Hepatocyte (in vitro differentiated cells): ENCODE results near the gene AGAP1.

Experiments used
- CTCF ChIP-seq: fragments of 200-600 bp; sonication (generic); IDR thresholded peaks from 2 replicates; pipeline ENCODE4 v1.5.1; 2016; ENCODE audit warnings: antibody characterized with exemption, mild to moderate bottlenecking; ENCODE audit not compliant: poor library complexity
- EZH2 ChIP-seq: fragments of 200-600 bp; sonication (generic); IDR thresholded peaks from 2 replicates; pipeline ENCODE4 v1.6.1; 2016; ENCODE audit warnings: antibody characterized with exemption, mild to moderate bottlenecking, borderline replicate concordance

GRCh38 chr2:235636546-235636945, 142.7 kb downstream of the AGAP1 start:
- TF ChIP-seq CTCF (no peak), EZH2 (no peak)
